Fibroblast of skin of left quadriceps (primary cell): ENCODE measurements around the gene PKMYT1.
A peak's percentile ranks its signal among the peaks of the same experiment; 100 is the strongest.

Experiments
- DNase-seq, 2 experiments: peaks; one replicate each; pipeline ENCODE4 v3.0.0-alpha.2; 2013; ENCODE audit warnings: low read depth in 2 of 2

Gene PKMYT1

GRCh38 chr16:3019594-3020246 is 39.5 kb upstream of the PKMYT1 start:
- DNase-seq, result no peak

- DNase-seq, result no peak
Observed at GRCh38 chr16:3017794-3018506, 37.7 kb upstream of the PKMYT1 start, which contains the start of gene CLDN6. CLDN6 (minus strand) TSS chr16:3018183; CDS start chr16:3016021, 2,162 bp downstream.

- no peak for DNase-seq
Observed at GRCh38 chr16:3017344-3017743, 37.1 kb upstream of the PKMYT1 start.

GRCh38 chr16:3015865-3016521 is 35.7 kb upstream of the PKMYT1 start:
- DNase-seq, result no peak

- no peak for DNase-seq
Observed at GRCh38 chr16:3014971-3015370, 34.7 kb upstream of the PKMYT1 start.

- DNase-seq, result no peak
Observed at GRCh38 chr16:3013998-3014690, 33.9 kb upstream of the PKMYT1 start.

GRCh38 chr16:3013491-3013951 is 33.3 kb upstream of the PKMYT1 start:
- DNase-seq, result no peak

- DNase-seq, result no peak
Observed at GRCh38 chr16:3012828-3013420, 32.7 kb upstream of the PKMYT1 start, which contains the start of gene CLDN9. CLDN9 (plus strand) TSS chr16:3012923; CDS start chr16:3013363, 440 bp downstream.

GRCh38 chr16:3012246-3012645 is 32.0 kb upstream of the PKMYT1 start:
- DNase-seq, result no peak

- no peak for DNase-seq
Observed at GRCh38 chr16:3010510-3010909, 30.3 kb upstream of the PKMYT1 start.

- no peak for DNase-seq
Observed at GRCh38 chr16:3009568-3010390, 29.5 kb upstream of the PKMYT1 start.

- DNase-seq, result no peak
Observed at GRCh38 chr16:3008690-3009037, 28.4 kb upstream of the PKMYT1 start.

- no peak for DNase-seq
Observed at GRCh38 chr16:3007957-3008689, 27.9 kb upstream of the PKMYT1 start.

- no peak for DNase-seq
Observed at GRCh38 chr16:3007059-3007956, 27.1 kb upstream of the PKMYT1 start.

- DNase-seq, result no peak
Observed at GRCh38 chr16:3004781-3005284, 24.6 kb upstream of the PKMYT1 start.

- no peak for DNase-seq
Observed at GRCh38 chr16:3004319-3004718, 24.1 kb upstream of the PKMYT1 start.

- DNase-seq, result peak; percentile 95 to 96
Observed at GRCh38 chr16:3003582-3004270, 23.5 kb upstream of the PKMYT1 start.

- DNase-seq, result no peak
Observed at GRCh38 chr16:3001316-3001715, 21.1 kb upstream of the PKMYT1 start.
